Measurements from ENCODE around the gene COL25A1.

Gene COL25A1

DNA sequence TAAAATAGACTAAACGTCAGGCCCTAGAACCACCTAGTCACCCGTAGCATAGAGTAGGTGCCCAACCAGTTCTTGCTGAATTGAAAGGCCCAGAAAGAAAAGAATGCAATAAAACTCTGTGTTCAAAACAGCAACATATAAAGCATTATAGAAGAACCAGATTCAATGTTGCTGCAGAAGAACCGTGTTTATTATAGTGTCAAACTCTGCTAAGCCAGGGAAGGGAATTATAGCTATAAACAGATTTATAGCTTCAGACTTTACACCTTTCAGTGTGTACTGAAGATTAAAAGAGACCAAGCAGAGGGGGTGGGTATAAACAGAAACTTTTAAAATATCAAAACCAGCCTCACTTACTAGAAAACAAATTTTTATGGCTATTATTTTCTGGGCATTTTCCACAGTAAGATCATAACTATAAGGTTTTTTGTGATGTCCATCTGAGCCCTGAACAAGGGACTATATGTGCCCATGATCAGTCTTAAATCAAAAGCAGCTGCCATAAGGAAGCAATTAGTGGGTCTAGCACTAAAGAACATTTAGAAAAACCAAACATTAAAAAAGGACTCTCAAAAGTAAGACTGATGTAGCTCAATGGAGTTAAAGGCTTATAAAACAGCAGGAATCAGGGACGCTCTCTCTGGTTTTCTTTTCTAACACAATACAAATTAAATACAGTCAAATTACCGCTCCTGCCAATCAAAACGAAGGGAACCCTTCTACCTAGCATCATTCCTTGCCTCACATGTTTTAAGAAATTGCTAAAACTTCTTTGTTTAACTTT, 319.9 kb downstream of the COL25A1 start:
- TF ChIP-seq, protein P1, sequence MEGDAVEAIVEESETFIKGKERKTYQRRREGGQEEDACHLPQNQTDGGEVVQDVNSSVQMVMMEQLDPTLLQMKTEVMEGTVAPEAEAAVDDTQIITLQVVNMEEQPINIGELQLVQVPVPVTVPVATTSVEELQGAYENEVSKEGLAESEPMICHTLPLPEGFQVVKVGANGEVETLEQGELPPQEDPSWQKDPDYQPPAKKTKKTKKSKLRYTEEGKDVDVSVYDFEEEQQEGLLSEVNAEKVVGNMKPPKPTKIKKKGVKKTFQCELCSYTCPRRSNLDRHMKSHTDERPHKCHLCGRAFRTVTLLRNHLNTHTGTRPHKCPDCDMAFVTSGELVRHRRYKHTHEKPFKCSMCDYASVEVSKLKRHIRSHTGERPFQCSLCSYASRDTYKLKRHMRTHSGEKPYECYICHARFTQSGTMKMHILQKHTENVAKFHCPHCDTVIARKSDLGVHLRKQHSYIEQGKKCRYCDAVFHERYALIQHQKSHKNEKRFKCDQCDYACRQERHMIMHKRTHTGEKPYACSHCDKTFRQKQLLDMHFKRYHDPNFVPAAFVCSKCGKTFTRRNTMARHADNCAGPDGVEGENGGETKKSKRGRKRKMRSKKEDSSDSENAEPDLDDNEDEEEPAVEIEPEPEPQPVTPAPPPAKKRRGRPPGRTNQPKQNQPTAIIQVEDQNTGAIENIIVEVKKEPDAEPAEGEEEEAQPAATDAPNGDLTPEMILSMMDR (IDR thresholded peaks at IDR 0.05; ENCODE audit: low read depth, low read length): no peak

GRCh38 chr4:108980455-108981239, 321.8 kb downstream of the COL25A1 start:
- TF ChIP-seq, protein P1 (IDR thresholded peaks at IDR 0.05; ENCODE audit: low read depth, low read length): no peak
- no peak for DNase-seq (ENCODE audit: extremely low read depth, low read depth)

More for the DNA sequence above, 319.9 kb downstream of the COL25A1 start:
- DNase-seq (ENCODE audit: extremely low read depth, low read depth): no peak

DNA sequence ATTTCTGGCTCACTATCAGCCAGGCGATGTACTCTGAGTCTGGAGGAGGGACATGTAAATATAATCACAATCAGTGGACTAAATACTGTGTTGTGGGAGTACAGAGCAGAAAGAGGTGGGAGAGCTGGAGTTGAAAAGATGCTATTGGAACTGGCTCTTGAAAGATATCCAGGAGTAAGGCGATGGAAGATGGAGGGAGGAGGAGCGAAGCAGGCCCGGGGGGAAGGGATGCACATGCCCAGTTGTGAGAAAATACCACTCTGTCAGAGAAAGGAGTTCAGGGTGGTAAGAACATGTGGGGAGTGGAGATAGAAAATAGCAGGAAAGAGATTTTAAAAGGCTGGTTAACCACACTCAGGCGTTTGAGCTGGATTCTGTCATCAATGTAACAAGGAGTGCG, 322.7 kb downstream of the COL25A1 start:
- TF ChIP-seq, protein P1 (IDR thresholded peaks at IDR 0.05; ENCODE audit: low read depth, low read length): no peak
- no peak for DNase-seq (ENCODE audit: extremely low read depth, low read depth)

DNA sequence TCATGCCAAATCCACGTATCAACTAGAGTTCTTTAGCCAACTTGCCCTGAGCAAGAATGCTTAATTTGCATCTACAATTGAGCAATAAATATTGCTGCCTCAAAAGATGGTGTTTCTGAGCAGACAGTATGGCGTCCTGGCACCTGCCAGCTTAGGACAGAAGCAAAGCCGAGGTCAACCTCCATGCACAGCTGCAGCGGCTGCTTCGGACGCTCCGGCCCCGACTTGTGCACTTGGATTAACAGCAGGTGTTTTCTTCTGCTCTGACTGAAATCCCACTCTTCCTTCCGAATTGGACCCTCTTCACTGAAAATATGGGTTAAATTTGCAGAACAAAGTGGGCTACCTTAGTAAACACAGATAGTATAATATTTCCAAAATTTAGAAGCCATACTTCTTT, 324.4 kb downstream of the COL25A1 start:
- DNase-seq (ENCODE audit: extremely low read depth, low read depth): no peak
- TF ChIP-seq, protein P1 (IDR thresholded peaks at IDR 0.05; ENCODE audit: low read depth, low read length): no peak

DNA sequence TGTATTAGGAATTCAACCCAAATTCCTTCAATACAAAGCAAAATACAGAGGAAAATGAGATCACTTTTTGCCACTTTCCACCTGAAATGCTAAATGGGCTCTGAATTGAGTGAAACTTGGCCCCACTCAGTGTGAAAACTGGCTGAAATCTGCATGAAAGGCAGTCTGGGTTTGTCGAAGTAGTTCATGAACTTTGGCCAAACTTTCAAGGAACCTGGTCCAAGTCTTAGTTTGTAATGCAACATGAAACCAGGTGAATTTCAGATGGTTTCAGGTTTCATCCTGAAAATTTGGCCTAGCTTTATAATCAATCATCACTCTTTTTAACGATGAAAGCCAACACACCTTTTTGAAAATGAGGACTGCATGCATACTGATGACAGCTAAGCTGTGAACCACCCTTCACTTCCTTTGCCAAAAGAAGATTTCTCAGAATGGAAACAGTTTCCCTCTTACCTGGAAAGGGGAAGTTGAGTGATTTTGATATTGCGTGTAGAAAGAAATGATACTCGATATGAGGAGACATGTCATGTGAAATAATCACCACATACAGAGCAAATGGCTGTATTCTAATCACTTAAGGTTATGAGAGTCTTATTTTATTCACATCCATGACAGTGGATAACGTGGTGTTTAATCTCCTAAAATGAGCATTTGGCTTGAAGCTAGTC, 329.7 kb downstream of the COL25A1 start:
- DNase-seq (ENCODE audit: extremely low read depth, low read depth): no peak
- TF ChIP-seq, protein P1 (IDR thresholded peaks at IDR 0.05; ENCODE audit: low read depth, low read length): no peak

DNA sequence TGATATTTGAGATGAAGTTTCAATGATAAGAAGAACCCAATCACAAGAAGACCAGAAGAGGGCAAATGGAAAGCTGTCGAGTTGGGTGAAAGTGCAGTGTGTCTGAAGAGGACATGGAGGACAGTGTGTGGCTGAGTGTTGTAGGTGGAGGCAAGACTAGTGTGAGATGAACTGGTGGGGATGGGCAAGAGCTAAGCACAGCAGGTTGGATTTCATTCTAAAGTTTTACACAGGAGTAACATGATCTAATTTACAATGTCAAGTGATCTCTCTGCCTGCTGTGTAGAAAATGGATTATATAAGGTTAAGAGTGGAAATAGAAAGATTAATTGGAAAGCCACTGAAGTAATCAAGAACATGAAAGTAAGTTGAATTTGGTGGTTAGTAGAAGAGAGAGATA, 331.0 kb downstream of the COL25A1 start:
- DNase-seq (ENCODE audit: extremely low read depth, low read depth): no peak
- TF ChIP-seq, protein P1 (IDR thresholded peaks at IDR 0.05; ENCODE audit: low read depth, low read length): no peak
